GM18499 (cell line): Measurements from ENCODE around the gene ATIC.

Source experiments
- ATAC-seq: cut with Tn5 transposase; IDR thresholded peaks from one replicate; pipeline ENCODE4 v1.9.1; 2021; ENCODE audit warnings: moderate number of reproducible peaks; ENCODE audit not compliant: insufficient read depth, unreplicated experiment

ATIC gene

DNA sequence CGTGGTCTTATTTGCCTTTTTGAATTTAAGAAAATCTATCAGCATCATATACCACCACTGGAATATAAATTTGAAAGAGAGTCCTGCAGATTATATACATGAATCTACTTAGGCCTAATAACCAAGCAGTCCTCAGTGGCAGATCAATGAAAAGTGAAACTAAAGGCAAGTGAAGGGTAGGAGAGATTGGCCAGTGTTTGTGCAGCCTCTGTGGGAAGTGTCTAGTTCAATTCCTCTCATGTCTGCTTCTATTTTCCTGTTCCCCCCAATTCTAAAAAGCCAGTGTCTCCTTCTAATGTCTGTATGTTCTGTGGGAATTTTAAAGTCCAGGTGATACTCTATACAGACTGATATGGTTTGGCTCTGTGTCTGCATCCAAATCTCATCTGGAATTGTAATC is 62.1 kb downstream of the ATIC start:
- ATAC-seq = no peak

DNA sequence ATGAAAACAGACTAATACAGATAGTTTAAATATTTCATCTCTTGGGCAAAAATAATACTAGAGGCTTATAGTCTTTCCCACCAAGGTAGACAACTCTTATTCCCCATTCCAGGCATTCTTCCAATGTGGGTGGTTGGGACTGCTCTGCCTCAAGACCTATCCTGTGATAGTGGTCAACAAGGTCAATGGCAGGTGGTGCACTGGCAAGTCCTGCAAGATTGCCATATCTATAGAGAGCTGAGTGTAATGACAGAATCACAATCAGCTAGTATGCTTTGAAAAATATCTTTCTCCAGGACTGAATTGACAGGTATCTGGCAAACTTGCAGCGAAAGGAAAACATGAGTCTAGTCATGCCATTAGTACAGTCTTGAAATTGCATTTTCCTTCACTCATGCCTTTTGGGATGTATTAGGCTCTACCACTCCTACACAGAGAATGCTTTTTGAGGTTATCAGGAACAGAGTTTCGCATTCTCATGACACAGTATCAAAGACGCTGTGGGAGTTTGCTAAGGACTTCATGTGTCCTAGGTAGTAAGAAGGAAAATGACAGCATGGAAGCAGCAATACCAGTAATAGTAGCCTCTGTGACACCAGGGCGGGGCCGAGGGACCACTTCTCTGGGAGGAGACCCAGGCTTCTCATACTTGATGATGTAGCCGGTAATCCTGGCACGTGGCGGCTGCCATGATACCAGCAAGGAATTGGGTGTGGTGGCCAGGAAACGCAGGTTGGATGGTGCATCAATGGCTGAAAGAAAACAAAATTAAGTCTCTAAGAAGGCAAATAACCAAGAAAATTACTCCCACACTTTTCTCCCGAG is 63.0 kb downstream of the ATIC start:
- no peak for ATAC-seq

DNA sequence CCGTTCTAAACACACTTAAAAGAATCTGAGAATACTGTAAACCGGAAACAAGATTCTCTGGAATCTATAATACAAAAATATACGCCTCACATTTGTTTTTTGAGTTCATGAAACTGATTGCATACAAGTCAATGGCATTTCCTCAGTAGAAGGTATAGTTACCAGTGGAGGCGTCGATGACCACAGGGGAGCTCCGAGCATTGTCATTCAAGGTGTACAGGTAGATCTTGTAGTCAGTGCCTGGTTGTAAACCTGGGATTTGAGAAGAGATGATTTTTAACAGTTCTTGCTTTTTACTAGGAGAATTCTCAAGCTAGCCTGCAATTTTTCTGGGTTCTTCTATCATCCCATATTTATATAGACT is 63.6 kb downstream of the ATIC start:
- ATAC-seq = no peak

DNA sequence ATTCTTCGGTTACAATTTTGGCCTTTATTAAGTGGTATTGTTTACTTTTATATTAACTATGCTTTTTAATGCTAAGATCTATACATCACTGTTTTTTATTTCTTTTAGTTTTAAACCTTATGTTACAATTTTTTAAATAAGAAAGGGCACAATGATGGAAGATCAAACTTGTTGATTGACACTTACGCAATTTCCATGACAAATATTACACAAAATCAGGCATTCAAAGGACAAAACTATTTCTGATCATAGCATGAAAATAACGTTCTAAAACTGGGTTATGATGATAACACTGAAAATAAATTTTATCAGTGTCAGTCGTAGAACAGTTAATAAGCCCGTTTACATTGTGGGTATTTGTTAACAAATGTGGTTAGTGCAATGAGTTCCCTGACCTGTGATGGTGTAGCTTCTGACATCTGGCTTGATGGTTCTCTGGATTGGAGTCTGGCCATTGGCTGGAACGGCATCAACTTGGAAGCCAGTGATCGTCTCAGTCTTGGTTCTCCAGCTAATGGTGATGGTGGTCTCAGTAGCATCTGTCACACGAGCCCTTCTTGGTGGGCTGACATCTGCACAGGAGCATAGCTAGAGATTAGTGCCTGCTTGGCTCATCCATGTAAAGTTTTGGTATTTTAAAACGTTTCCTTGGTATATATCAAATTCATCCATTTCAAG is 64.4 kb downstream of the ATIC start:
- no peak for ATAC-seq

DNA sequence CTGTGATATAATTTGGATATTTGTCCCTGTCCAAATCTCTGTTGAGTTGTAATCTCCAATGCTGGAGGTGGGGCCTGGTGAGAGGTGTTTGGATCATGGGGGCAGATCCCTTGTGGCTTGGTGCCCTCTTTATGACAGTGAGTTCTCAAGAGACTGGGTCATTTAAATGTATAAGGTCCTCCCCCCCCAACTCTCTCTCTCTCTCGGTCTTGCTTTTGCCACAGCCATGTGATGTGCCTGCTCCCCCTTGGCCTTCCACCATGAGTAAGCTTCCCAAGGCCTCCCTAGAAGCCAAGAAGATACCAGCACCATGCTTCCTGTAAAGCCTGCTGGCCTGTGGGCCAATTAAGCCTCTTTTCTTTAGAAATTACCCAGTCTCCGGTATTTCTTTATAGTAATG is 65.4 kb downstream of the ATIC start:
- ATAC-seq = no peak

DNA sequence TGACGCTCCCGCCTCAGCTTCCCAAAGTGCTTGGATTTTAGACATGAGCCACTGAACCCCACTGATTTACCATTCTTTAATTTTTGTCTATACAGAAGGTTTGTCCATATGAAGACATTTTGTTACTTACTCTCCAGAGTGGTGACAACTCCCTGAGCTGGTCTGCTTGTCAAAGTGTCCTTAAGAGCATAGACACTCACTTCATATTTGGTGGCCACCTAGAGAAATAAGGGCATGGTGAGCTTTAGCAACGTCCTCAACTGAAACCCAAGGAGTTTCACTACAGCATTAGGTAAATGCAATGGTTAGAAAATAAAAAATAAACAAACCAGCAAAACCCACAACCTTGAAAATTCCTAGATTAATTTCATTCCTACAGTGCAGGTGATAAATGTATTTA is 66.2 kb downstream of the ATIC start:
- no peak for ATAC-seq

DNA sequence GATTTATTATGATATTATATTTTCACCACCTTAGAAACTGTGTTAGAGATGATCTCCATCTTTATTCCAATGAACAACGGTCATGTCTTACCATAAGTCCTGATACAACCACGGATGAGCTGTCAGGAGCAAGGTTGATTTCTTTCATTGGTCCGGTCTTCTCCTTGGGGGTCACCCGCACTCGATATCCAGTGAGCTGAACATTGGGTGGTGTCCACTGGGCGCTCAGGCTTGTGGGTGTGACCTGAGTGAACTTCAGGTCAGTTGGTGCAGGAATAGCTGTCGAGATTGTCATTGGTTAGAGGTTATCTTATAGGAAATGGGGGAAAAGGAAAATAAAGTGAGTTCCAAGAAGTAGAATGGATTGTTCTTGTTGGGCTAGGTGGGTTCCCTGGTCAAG is 67.2 kb downstream of the ATIC start:
- ATAC-seq = no peak

DNA sequence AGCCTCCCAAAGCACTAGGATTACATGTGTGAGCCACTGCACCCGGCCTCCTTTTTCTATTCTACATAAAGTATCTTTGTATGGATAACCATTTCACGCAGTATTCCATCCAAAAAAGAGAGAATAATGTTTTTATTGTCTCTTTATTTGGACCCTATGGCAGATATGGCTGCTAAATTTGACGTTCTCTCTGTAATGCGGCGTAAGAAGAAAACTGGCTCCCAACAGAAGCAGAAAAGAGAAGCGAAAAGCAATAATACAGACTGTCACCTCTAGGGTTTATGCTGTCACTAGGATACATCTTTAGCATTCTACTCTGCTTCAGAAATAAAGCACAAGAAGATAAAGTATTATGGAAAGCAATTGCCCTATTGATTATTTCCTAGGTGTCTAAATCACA is 68.1 kb downstream of the ATIC start:
- ATAC-seq = no peak

DNA sequence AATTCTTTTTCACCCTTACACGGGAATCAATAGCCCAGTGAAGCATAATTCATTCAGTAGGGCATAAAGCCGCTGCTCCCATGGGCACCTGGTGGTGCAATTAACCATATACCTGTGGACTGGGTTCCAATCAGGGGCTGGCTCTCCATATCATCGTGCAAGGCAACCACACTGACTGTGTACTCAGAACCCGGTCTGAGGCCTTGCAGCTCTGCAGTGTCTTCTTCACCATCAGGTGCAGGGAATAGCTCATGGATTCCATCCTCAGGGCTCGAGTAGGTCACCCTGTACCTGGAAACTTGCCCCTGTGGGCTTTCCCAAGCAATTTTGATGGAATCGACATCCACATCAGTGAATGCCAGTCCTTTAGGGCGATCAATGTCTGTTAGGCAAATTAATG is 68.8 kb downstream of the ATIC start:
- no peak for ATAC-seq

DNA sequence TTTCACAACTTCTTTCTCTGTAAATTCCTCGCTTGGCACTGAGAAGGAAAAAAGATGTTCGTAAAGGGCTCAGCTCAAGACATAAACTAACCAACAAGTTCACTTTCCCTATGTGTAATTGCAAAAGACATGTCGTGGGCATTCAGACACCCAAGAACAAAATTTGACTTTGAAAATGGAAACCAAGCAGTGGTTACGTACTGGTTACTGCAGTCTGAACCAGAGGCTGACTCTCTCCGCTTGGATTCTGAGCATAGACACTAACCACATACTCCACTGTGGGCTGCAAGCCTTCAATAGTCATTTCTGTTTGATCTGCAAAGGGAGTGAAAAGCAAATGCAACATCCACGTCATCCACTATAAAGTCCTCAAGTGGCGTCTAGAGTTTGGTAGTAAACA is 70.2 kb downstream of the ATIC start:
- no peak for ATAC-seq

DNA sequence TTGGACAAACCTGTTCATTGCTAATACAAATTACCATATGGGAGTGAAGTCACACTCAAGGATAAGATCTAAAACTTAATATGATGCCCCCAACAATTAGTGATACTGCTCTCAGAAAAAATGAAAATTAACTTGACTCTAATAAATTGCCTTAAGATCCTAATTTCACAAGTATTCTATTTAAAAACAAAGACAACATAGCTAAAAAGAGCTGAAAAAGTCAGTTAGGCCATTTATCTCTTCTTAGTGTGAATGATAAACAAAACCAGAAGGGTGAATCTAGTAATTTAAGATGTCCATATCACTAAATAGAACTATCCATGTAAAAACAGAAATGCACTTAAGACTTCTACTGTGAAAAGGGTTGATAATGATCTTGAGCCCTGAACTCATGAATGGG is 70.6 kb downstream of the ATIC start:
- ATAC-seq = no peak

DNA sequence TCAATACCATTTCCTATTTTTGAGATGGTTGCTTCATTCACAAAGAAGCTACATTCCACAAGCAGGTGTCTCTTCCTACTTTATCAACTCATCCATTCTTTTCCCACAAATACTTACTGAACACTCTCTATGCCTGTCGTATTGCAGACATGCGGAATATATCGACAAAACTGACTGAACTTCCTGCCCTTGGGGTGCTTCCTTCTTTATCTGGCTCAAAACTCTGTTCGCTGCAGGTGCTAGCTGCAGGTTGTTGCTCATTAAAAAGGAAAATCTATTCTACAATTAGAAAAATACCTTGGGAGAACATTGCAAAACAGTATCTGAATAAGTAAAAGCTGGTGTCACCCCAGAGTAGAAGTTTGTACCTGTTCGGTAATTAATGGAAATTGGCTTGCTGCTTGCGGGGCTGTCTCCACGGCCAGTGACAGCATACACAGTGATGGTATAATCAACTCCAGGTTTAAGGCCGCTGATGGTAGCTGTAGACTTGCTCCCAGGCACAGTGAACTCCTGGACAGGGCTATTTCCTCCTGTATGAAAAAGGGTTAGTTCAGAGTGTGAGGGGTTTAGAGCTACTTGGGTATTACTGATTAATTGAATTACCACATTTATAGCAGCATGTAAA is 71.9 kb downstream of the ATIC start:
- ATAC-seq = no peak

DNA sequence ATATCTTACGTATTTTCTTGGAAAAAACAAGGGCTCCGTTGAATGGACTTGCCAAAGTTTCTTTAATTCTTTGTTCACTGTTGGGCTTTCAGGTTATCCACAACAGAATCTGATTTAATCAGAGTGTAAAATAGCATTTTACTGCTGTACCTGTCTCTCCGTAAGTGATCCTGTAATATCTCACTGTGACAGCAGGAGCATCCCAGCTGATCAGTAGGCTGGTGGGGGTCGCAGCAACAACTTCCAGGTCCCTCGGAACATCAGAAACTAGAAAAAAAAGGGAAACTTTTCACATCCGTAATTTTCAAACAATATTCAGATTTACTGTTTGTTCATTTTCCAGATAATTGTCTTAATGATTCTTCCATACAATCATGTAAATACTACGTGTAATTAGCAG is 72.9 kb downstream of the ATIC start:
- ATAC-seq = no peak

DNA sequence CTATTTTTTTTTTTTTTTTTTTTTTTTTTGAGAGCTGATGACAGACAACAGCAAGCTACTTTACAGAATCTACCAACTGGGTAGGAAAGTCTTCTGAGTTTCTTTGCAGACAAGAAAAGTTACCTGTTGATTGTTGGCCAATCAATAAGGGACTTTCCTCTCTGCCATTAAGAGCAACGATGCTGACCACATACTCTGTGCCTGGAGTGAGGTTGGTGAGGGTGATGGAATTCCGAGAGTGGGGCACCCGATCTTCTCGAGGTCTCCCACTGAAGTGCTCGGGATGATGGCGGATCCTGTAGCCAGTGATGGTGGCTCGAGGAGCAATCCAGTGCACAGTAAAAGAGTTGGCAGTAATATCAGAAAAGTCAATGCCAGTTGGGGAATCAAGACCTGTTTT is 74.7 kb downstream of the ATIC start:
- ATAC-seq = no peak

DNA sequence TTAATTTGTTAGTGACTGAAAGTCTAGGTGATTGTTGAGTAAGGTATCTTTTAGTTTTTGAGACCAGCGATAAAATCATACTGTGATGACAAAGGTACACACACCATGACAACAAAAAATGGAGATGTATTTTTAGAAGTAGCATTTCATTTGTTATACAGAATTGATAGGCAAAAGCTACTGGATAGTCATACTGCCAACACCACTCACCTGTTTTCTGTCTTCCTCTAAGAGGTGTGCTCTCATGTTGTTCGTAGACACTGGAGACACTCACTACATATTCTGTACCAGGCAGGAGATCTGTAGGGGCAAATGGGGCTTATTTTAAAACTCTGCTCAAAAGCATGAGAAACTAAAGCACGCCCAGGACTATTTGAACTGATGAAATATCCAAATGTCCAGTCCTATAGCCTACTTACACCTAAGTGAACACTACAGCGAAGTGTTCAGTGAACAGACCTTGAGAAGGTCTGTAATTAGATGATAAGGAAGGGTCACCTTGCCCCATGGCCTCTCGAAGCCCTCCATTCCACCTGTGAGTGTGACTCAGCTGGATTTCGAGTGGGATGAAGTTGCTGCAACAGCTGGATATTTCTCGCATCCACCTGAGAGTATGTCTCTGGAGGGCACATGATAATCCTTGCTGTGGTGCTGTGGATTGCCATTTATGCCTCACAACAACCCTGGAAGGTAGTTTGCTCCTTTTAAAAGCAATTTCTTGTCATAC is 76.3 kb downstream of the ATIC start:
- no peak for ATAC-seq

DNA sequence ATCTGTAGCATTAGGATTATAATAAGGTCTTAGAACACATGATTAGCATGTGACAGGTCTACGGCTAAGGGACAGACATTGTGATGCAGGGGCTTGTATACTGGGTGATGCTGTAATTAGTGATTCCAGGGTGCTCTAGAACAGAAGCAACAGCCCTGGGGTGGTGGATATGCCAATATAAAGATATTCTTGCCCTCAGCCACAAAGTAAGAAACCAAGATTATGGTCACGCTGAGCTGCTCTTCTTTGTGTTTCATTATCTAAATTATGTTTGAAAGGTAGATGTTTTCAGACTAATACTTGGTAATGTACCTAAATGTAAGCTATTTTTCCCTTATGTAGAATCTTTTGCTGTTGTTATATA is 78.7 kb downstream of the ATIC start:
- ATAC-seq = no peak

DNA sequence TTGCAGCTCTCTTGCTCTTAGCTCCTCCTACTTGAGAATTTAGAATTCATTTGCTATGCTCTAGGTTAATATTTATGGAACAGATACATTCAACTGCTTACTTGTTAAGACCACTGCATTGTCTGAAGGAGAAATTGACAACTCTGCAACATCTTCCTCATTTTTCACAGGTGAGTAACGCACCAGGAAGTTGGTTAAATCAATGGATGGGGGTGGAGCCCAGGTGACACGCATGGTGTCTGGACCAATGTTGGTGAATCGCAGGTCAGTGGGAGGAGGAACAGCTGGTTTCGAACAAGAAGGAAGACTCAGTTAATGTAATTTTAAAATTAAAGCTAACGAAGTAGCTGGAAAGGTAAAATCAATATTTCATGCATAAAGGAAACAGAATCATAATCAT is 79.7 kb downstream of the ATIC start:
- ATAC-seq = no peak

DNA sequence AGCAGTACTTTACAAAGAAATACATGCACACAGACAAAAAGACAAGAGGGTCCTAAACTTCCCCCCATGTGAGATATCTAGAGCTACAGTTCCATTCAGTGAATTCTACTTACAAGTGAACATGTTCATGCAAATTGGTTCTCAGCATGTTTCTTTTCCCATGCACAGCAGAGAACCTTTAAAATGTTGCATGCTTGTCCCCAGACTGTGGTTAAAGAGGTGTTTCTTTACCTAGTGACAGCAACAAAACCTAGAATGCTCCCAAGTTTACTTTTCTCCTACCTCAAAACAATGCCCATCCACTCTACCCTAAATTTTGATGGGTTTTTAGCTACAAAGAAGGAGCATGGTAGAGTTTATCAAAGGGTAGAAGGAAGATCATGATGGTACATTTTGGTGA is 80.3 kb downstream of the ATIC start:
- no peak for ATAC-seq

DNA sequence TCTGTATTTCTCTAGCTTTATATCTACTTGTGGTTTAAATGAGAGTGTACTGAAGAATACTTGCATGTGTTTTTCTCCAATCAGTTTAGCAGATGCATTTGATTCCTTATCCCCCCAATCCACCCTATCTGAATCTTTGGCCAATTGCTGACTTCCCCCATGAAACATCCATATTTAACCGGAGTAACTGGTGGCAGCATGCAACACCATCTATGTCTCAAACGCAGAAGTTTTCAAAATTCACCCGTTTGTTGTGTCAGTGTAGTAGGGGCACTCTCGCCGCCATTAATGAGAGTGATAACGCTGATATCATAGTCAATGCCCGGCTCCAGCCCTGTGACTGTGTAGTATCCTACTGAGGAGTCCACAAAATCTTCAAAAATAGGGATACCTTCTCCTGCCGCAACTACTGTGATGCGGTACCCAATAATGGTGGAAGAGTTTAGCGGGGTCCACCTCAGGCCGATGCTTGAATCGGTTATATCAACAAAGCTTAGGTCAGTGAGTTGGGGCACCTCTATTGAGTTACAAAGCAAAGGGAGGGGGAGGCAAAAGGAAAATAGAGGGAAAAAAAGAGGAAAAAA is 80.9 kb downstream of the ATIC start:
- no peak for ATAC-seq

DNA sequence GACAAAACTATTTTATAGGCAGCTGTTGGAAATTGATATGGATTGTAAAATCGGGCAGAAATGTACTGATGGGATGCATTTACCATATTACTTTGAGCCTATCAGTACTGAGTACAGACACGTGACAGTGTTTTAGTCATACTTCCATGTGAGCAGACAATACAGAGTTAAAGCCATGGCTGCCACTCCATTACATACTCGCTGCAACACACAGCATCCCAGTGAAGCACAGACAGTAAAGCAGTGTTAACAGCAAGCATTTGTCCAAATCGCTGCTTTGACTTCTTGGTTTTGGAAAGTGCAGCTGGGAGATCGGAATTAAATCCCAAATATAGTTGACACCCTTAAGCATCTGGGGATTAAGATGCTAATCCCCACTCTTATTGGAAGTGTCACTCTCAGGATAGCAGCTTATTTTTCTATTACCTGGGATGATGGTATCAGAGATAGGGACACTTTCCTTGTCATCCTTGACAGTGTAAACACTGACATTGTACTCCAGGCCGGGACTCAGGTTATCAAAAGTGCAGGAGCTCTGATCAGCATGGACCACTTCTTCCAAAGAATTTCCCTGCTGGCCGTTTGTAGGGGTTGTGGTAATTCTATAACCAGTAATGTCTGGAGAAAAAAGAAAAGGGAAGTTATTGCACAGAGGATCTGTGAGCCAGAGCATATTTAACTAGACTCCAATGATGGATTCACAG is 82.4 kb downstream of the ATIC start:
- ATAC-seq = no peak
